Measurements from ENCODE around the gene ADCY1. TPM values are rescaled to one million over a fixed set of nuclear protein-coding genes. Genes with fewer than 3 reads are reported as not detected.

The ADCY1 gene
- total RNA-seq, 1 donor from 2014 or later: 0.05 TPM

GRCh38 chr7:45563401-45563800, 10.8 kb upstream of the ADCY1 start:
- no peak overlapping the region for H3K4me3 Mint-ChIP-seq (ENCODE audit: unreplicated experiment)
- no peaks in the 10 kb centered on the region for H3K36me3 Mint-ChIP-seq (ENCODE audit: unreplicated experiment)
- no peaks in the 10 kb centered on the region for H3K4me1 Mint-ChIP-seq (ENCODE audit: unreplicated experiment)
- TF ChIP-seq, protein P1, sequence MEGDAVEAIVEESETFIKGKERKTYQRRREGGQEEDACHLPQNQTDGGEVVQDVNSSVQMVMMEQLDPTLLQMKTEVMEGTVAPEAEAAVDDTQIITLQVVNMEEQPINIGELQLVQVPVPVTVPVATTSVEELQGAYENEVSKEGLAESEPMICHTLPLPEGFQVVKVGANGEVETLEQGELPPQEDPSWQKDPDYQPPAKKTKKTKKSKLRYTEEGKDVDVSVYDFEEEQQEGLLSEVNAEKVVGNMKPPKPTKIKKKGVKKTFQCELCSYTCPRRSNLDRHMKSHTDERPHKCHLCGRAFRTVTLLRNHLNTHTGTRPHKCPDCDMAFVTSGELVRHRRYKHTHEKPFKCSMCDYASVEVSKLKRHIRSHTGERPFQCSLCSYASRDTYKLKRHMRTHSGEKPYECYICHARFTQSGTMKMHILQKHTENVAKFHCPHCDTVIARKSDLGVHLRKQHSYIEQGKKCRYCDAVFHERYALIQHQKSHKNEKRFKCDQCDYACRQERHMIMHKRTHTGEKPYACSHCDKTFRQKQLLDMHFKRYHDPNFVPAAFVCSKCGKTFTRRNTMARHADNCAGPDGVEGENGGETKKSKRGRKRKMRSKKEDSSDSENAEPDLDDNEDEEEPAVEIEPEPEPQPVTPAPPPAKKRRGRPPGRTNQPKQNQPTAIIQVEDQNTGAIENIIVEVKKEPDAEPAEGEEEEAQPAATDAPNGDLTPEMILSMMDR (IDR thresholded peaks at IDR 0.05): no peak
- peaks cover 10% of the 10 kb centered on the region for H3K9me3 Mint-ChIP-seq (ENCODE audit: unreplicated experiment)
- no peak overlapping the region for H3K27ac Mint-ChIP-seq (ENCODE audit: unreplicated experiment)
- peak; percentile 59 for DNase-seq (ENCODE audit: extremely low spot score, unreplicated experiment)
- H3K27me3 Mint-ChIP-seq (ENCODE audit: unreplicated experiment): peaks cover 29% of the 10 kb centered on the region

DNA sequence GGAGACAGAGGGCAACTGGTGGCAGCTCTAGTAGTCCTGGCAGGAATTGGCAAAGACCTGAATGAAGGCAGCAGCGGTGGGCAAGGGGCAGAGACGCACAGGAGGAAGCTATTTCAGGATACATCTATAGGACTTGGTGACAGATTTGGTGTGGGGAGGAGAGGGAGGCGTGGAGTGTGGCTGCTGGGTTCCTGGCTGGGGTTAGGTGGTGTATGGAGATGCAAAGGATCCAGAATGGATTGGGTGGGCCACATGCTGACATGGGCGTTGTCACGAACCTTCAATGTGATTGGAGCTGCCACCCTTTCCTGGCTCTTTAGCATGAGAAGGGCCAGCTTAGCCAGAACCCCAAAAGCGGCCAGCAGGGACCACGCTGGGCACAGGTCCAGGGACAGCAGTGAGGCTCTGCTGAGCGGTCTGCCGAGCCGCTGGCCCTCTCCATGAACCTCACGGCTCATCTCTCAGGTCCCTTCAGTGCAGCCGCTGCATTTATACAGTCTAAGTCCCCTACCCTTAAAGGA, 10.2 kb upstream of the ADCY1 start:
- Mint-ChIP-seq H3K36me3 (ENCODE audit: unreplicated experiment) (no peaks in the 10 kb centered on the region), H3K27ac (ENCODE audit: unreplicated experiment) (no peak overlapping the region), H3K27me3 (ENCODE audit: unreplicated experiment) (peaks cover 29% of the 10 kb centered on the region), H3K9me3 (ENCODE audit: unreplicated experiment) (peaks cover 10% of the 10 kb centered on the region), H3K4me3 (ENCODE audit: unreplicated experiment) (no peak overlapping the region), H3K4me1 (ENCODE audit: unreplicated experiment) (no peaks in the 10 kb centered on the region)
- TF ChIP-seq, protein P1 (IDR thresholded peaks at IDR 0.05): no peak
- peak; percentile 73 for DNase-seq (ENCODE audit: extremely low spot score, unreplicated experiment)

GRCh38 chr7:45564485-45564884, 9.7 kb upstream of the ADCY1 start:
- Mint-ChIP-seq H3K4me3 (ENCODE audit: unreplicated experiment) (no peak overlapping the region), H3K36me3 (ENCODE audit: unreplicated experiment) (no peaks in the 10 kb centered on the region), H3K27ac (ENCODE audit: unreplicated experiment) (no peak overlapping the region), H3K9me3 (ENCODE audit: unreplicated experiment) (peaks cover 9% of the 10 kb centered on the region), H3K4me1 (ENCODE audit: unreplicated experiment) (no peaks in the 10 kb centered on the region), H3K27me3 (ENCODE audit: unreplicated experiment) (peaks cover 29% of the 10 kb centered on the region)
- TF ChIP-seq, protein P1 (IDR thresholded peaks at IDR 0.05): no peak
- peak; percentile 49 for DNase-seq (ENCODE audit: extremely low spot score, unreplicated experiment)

DNA sequence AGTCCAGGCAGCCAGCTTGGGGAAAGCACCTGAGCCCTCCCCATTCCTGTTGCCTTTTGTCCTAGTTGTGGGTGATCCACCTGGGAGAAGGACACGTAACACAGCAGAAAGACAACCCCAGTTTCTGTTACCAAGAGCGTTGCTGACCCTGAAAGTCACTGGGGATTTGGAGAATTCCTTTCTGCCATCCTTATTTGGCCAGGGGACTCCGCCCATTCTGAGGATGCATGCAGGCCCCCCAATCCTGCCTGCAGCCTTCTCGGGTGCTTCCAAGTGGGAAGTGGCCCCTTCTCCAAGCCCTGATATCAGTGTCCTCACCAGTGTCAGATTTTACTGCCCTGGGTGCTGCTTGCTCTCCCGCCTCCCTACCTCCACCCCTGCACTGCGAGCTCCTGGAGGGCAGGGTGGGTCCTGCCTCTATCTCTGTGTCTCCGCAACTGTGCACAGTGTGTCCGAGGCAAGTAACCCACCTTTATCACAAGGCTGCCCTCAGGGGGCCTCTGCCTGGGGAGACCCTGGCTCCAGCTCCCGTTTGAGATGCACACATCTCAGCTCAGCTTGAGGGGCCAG, 9.2 kb upstream of the ADCY1 start:
- no peak overlapping the region for H3K4me3 Mint-ChIP-seq (ENCODE audit: unreplicated experiment)
- H3K4me1 Mint-ChIP-seq (ENCODE audit: unreplicated experiment): no peaks in the 10 kb centered on the region
- H3K27ac Mint-ChIP-seq (ENCODE audit: unreplicated experiment): no peak overlapping the region
- H3K27me3 Mint-ChIP-seq (ENCODE audit: unreplicated experiment): peaks cover 29% of the 10 kb centered on the region
- no peaks in the 10 kb centered on the region for H3K36me3 Mint-ChIP-seq (ENCODE audit: unreplicated experiment)
- H3K9me3 Mint-ChIP-seq (ENCODE audit: unreplicated experiment): peaks cover 4% of the 10 kb centered on the region
- DNase-seq (ENCODE audit: extremely low spot score, unreplicated experiment): peak; percentile 72
- TF ChIP-seq, protein P1 (IDR thresholded peaks at IDR 0.05): no peak

GRCh38 chr7:45566386-45566785, 7.8 kb upstream of the ADCY1 start:
- Mint-ChIP-seq H3K27ac (ENCODE audit: unreplicated experiment) (no peak overlapping the region), H3K36me3 (ENCODE audit: unreplicated experiment) (no peaks in the 10 kb centered on the region), H3K9me3 (ENCODE audit: unreplicated experiment) (no peaks in the 10 kb centered on the region), H3K27me3 (ENCODE audit: unreplicated experiment) (peaks cover 30% of the 10 kb centered on the region), H3K4me1 (ENCODE audit: unreplicated experiment) (no peaks in the 10 kb centered on the region), H3K4me3 (ENCODE audit: unreplicated experiment) (no peak overlapping the region)
- TF ChIP-seq, protein P1 (IDR thresholded peaks at IDR 0.05): no peak
- DNase-seq (ENCODE audit: extremely low spot score, unreplicated experiment): peak; percentile 27

Measured in osteocyte (in vitro differentiated cells).